Naive thymus-derived CD8-positive, alpha-beta T cell (primary cell): ENCODE measurements around the gene ATP8B1. TPM values are rescaled to one million over a fixed set of nuclear protein-coding genes. Genes with fewer than 3 reads are reported as not detected.
A peak's percentile ranks its signal among the peaks of the same experiment; 100 is the strongest.

Experiments
- ATAC-seq, 2 donors: fragments of 150-1000 bp; cut with Tn5 transposase in 1 of 2; sonication (Bioruptor Pico), chemical (Tn5 transposase) in 1 of 2; 1 replicate in 1 of 2; 2 replicates in 1 of 2; pipeline ENCODE4 v1.10.0; 2021; ENCODE audit warnings: mild to moderate bottlenecking in 2 of 2, moderate library complexity in 2 of 2
- POLR2A ChIA-PET: fragments of 350-600 bp; sonication (Branson Sonifier 250); formaldehyde crosslinking; loops from one replicate; lab custom pipeline; 2021; ENCODE audit warnings: antibody characterized with exemption; lab: Charles Lee
- DNase-seq, 10 donors: peaks; one replicate each; pipeline versions ENCODE4 v3.0.0 to v3.0.0-alpha.2; 2020 to 2022
- H3K27ac Mint-ChIP-seq, 10 donors: one replicate each; pipeline ENCODE4 v1.8.0; 2020 to 2022; ENCODE audit warnings: mild to moderate bottlenecking in 10 of 10, mixed read lengths in 10 of 10, moderate library complexity in 4 of 10, inconsistent platforms in 1 of 10
- H3K27me3 Mint-ChIP-seq, 5 donors: one replicate each; pipeline ENCODE4 v1.8.0; 2021 to 2022; ENCODE audit warnings: mixed read lengths in 5 of 5
- H3K36me3 Mint-ChIP-seq, 3 donors: one replicate each; pipeline ENCODE4 v1.8.0; 2020 to 2022; ENCODE audit warnings: mixed read lengths in 3 of 3, mild to moderate bottlenecking in 2 of 3, inconsistent platforms in 1 of 3
- H3K4me1 Mint-ChIP-seq, 4 donors: one replicate each; pipeline ENCODE4 v1.8.0; 2021 to 2022; ENCODE audit warnings: mixed read lengths in 4 of 4
- H3K4me3 Mint-ChIP-seq, 10 donors: one replicate each; pipeline ENCODE4 v1.8.0; 2020 to 2022; ENCODE audit warnings: mild to moderate bottlenecking in 10 of 10, mixed read lengths in 10 of 10, moderate library complexity in 6 of 10, inconsistent platforms in 1 of 10
- H3K9me3 Mint-ChIP-seq, 9 donors: one replicate each; pipeline ENCODE4 v1.8.0; 2020 to 2022; ENCODE audit warnings: mixed read lengths in 9 of 9, mild to moderate bottlenecking in 3 of 9, inconsistent platforms in 1 of 9, moderate library complexity in 1 of 9
- polyA plus RNA-seq, 3 donors: library from polyadenylated mRNA; unstranded; fragments of 300-500 nt; fragmentation: Illumina TruSeq; gene quantifications; one replicate each; pipeline ENCODE4 v1.2.3, GENCODE V29; 2021
- total RNA-seq, 8 experiments: library from RNA in 2 of 8; stranded (reverse) in 2 of 8; gene quantifications; one replicate each; pipeline ENCODE4 v1.2.3 and lab custom pipeline; 2021 to 2026

The ATP8B1 gene
- total and polyA plus RNA-seq, 5 experiments from 2014 or later: 0.08 TPM; not detected in 4

DNA sequence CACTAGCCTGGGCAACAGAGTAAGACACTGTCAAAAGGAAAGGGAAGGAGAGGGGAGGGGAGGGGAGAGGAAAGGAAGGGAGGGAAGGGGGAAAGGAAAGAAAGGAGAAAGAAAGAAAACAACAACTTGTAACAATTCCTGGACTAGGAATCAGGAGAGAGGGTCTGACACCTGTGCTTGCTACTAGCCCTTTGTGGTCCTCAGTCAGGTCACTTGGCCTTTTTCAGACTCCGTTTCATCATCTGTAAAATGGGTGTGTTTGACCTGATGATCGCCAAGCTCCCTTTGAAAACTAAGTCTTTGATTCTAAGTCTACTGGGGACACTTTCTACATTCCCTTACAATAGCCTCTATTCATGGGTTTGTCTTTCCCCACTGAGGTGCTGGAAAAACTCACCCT is 11.4 kb upstream of the ATP8B1 start:
- no peak for ATAC-seq
- Mint-ChIP-seq H3K27ac (no peak overlapping the region), H3K4me1 (no peaks in the 10 kb centered on the region), H3K27me3 (peaks cover 7 to 25% (median 14%) of the 10 kb centered on the region in 5 donors), H3K9me3 (peaks cover 0 to 32% (median 18%) of the 10 kb centered on the region in 9 donors), H3K4me3 (peak overlapping the region in 1 of 10 donors; percentile 29), H3K36me3 (peaks cover 2 to 20% (median 19%) of the 10 kb centered on the region in 3 donors)
- POLR2A ChIA-PET: no interaction called here
- no peak for DNase-seq

DNA sequence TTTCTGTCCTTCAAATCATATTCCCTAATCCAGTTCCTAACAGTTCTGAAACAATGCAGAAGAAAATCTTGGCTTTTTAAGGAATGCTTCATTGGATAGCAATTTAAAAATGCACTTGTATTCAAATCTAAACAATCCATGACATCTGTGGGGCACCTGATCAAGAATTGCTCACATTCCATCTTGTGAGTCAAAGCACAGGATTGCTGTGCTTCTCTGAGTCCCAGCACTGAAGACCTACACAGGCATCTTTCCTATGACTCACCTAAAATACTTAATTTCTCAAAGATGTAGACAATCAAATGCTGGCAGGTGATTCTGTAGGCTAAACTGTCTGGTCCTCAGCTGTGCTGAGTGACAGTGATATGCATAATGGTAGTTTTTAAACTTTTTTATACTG is 10.1 kb upstream of the ATP8B1 start:
- H3K9me3 Mint-ChIP-seq: peaks cover 0 to 32% (median 18%) of the 10 kb centered on the region in 9 donors
- no peak overlapping the region for H3K4me3 Mint-ChIP-seq
- peaks cover 2 to 20% (median 19%) of the 10 kb centered on the region in 3 donors for H3K36me3 Mint-ChIP-seq
- H3K4me1 Mint-ChIP-seq: no peaks in the 10 kb centered on the region
- no peak overlapping the region for H3K27ac Mint-ChIP-seq
- no peak for ATAC-seq
- POLR2A ChIA-PET: no interaction called here
- DNase-seq: no peak
- peaks cover 8 to 33% (median 20%) of the 10 kb centered on the region in 5 donors for H3K27me3 Mint-ChIP-seq

DNA sequence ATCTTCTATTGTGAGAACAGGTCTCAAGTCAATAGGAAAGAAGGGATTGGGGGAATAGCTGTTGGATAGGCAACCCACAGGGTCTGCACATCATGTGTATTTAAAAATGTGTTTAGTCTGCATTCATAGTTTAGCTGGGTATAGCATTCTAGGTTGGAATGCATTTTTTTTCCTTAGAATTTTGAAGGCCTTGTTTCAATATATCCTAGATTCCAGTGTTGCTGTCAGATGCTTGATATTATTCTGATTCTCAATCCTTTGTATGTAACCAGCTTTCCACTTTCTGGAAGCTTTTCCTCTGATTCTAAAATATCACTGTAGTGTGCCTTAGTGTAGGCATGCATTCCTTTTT is 9.0 kb upstream of the ATP8B1 start:
- ATAC-seq: no peak
- POLR2A ChIA-PET: no interaction called here

DNA sequence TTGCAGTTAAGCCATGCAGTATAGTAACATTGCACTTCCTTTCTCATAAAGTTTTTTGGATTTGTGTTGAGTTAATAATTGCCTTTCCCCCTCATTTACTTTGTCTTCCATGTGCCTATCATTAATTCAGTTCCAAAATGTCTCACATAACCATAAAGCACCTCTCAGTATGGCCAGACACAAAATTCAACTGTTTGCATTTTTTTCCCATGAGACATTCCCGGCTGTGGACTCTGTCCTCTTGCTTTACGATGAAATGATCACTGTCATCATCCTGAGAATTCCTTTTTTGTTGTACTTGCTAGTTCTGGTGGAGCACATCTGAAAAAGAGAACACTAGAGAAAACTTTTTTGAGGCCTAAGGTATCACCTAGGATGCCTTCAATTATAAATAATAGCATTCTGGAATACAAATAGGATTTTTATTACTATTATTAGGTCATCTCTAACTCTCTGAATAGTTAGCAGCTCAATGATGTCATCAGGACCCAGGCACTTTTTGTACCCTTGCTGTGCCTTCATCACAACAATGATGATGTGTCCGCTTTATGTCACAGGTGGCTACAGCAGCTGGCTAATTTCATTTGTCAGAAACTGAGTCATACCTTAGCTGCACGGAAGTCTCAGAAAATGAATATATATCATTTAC is 8.5 kb upstream of the ATP8B1 start:
- peaks cover 0 to 32% (median 18%) of the 10 kb centered on the region in 9 donors for H3K9me3 Mint-ChIP-seq
- H3K4me1 Mint-ChIP-seq: no peaks in the 10 kb centered on the region
- POLR2A ChIA-PET: no interaction called here
- no peak for ATAC-seq
- H3K4me3 Mint-ChIP-seq: no peak overlapping the region
- H3K27me3 Mint-ChIP-seq: peaks cover 11 to 23% (median 19%) of the 10 kb centered on the region in 5 donors
- peaks cover 2 to 20% (median 19%) of the 10 kb centered on the region in 3 donors for H3K36me3 Mint-ChIP-seq
- DNase-seq: no peak
- no peak overlapping the region for H3K27ac Mint-ChIP-seq

More for the DNA sequence above, 9.0 kb upstream of the ATP8B1 start:
- H3K4me1 Mint-ChIP-seq: no peaks in the 10 kb centered on the region
- peaks cover 2 to 20% (median 19%) of the 10 kb centered on the region in 3 donors for H3K36me3 Mint-ChIP-seq
- DNase-seq: no peak
- peaks cover 0 to 32% (median 18%) of the 10 kb centered on the region in 9 donors for H3K9me3 Mint-ChIP-seq
- no peak overlapping the region for H3K4me3 Mint-ChIP-seq
- H3K27ac Mint-ChIP-seq: no peak overlapping the region
- peaks cover 8 to 23% (median 18%) of the 10 kb centered on the region in 5 donors for H3K27me3 Mint-ChIP-seq

DNA sequence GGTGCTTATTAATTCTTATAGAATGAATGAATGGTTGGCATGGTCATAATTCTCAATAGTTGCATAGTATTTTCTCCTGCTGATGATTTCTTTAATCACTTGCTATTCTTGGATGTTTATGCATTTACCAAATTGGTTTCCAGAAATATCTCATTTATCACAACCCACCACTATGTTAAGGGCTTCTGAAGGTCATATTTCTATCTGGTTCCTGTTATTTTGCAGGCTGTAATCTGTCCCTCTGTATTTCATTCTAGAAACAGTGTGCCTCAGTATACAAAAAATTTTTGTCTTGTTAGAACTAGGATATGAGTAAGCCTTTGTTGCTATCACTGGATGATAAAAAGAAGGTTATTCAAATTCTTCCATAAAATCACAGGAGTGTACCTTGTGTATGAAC is 6.1 kb upstream of the ATP8B1 start:
- H3K27ac Mint-ChIP-seq: no peak overlapping the region
- DNase-seq (no peak), ATAC-seq (no peak)
- no peak overlapping the region for H3K4me3 Mint-ChIP-seq
- POLR2A ChIA-PET: no interaction called here
- peaks cover 2 to 29% (median 20%) of the 10 kb centered on the region in 3 donors for H3K36me3 Mint-ChIP-seq
- peaks cover 0 to 31% (median 18%) of the 10 kb centered on the region in 9 donors for H3K9me3 Mint-ChIP-seq
- peaks cover 18 to 36% (median 20%) of the 10 kb centered on the region in 5 donors for H3K27me3 Mint-ChIP-seq
- no peaks in the 10 kb centered on the region for H3K4me1 Mint-ChIP-seq

DNA sequence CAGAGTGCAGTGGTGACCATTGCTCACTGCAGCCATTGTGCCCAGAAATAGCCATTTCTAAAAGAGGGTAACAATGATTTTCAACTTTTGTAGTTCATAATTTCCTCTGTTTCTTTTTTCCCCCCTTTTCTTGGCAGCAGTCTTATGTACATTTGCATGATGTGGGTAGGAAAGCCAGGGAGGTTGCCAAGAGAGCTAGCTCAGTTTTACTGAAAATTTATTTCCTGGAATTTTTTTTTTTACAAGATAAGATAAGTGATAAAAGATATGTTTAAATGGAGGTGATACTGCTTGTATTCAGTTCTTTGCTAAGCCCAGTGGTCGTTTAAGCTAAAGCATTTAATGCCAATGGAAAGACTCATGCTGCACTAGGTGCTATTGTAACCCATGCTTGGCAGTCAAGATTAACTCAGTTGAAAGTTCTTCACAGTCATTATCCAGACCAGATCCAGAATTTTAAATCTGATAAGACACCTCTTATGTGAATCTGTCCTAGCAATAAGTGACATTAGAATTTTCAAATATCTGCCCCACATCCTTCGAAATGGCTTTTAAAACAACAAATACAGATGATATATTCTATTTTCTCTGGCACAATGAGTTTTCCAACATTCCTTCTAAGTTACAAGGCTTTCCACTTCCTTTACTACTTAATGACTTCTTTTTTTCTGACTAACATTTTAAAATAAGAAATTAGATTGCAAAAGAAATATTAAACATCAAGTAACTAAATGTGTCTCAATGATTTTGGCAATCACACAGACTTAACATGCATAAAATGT is 4.4 kb upstream of the ATP8B1 start:
- POLR2A ChIA-PET: no interaction called here
- Mint-ChIP-seq H3K27me3 (peaks cover 16 to 42% (median 23%) of the 10 kb centered on the region in 5 donors), H3K9me3 (peaks cover 0 to 14% (median 8%) of the 10 kb centered on the region in 9 donors), H3K4me3 (no peak overlapping the region), H3K27ac (no peak overlapping the region), H3K36me3 (peaks cover 0 to 20% (median 11%) of the 10 kb centered on the region in 3 donors), H3K4me1 (peaks cover 0 to 6% (median 3%) of the 10 kb centered on the region in 4 donors)
- DNase-seq: no peak
- ATAC-seq: no peak

DNA sequence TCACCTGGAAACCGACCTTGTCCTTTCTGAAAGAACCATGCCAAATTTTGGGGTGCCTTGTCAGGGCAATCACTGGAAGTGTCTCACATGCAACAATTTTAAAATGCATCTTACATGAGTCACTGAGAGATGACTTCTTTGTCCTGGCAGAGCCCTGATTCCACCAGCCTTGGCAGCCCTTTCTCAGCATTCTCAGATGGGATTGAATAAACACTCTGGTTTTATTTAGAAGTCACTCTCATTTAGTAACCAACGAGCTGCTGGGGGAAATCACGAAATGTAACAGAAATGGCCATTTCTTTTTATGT is 3.8 kb upstream of the ATP8B1 start:
- Mint-ChIP-seq H3K27me3 (peaks cover 16 to 46% (median 26%) of the 10 kb centered on the region in 5 donors), H3K27ac (no peak overlapping the region)
- no peak for ATAC-seq

DNA sequence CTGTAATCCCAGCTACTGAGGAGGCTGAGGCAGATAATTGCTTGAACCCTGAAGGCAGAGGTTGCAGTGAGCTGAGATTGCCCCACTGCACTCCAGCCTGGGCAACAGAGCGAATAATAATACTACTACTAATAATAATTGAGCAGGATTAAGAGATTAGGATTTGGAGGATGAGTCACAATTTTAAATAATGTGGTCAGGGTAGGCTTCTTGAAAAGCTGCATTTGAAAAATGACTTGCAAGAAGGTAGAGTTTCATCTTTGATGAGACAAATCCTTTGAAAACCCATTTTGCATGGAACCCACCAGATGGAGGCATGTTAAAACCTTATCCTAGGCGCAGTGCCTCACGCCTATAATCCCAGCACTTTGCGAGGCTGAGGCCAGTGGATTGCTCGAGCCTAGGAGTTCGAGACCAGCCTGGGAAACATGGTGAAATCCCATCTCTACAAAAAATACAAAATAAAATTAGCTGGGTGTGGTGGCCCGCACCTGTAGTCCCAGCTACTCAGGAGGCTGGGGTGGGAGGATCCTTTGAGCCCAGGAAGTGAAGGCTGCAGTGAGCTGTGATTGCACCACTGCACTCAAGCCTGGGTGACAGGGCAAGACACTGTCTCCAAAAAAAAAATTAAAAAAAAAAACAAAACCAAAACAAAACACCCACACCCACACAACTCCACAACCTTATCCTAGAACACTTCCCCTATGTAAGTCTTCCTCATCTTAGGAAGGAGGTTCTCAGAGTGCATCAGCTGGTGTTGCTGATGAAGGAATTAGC is 3.3 kb upstream of the ATP8B1 start:
- Mint-ChIP-seq H3K4me1 (peaks cover 4 to 17% (median 14%) of the 10 kb centered on the region in 4 donors), H3K27me3 (peaks cover 18 to 50% (median 29%) of the 10 kb centered on the region in 5 donors), H3K9me3 (peaks cover 0 to 3% (median 3%) of the 10 kb centered on the region in 9 donors), H3K27ac (peak overlapping the region in 1 of 10 donors; percentile 44), H3K4me3 (no peak overlapping the region), H3K36me3 (peaks cover 0 to 14% (median 3%) of the 10 kb centered on the region in 3 donors)
- no peak for ATAC-seq
- POLR2A ChIA-PET: no interaction called here
- DNase-seq: no peak

More for the DNA sequence above, 3.8 kb upstream of the ATP8B1 start:
- POLR2A ChIA-PET: no interaction called here
- Mint-ChIP-seq H3K4me1 (peaks cover 3 to 12% (median 9%) of the 10 kb centered on the region in 4 donors), H3K9me3 (peaks cover 0 to 9% (median 4%) of the 10 kb centered on the region in 9 donors), H3K4me3 (no peak overlapping the region), H3K36me3 (peaks cover 0 to 19% (median 6%) of the 10 kb centered on the region in 3 donors)
- no peak for DNase-seq

DNA sequence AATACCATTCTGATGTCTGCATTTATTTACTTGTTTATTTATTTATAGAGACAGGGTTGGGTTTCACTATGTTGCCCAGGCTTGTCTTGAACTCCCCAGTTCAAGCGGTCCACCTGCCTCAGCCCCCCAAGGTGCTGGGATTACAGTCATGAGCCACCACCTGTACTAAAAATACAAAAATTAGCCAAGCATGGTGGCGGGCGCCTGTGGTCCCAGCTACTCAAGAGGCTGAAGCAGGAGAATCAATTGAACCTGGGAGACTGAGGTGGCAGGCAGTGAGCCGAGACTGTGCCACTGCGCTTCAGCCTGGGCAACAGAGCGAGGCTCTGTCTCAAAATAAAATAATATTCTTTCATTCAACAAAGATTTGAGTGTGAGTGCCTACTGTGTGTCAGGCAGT is 2.0 kb upstream of the ATP8B1 start:
- no peak for ATAC-seq
- Mint-ChIP-seq H3K4me1 (peaks cover 4 to 22% (median 17%) of the 10 kb centered on the region in 4 donors), H3K36me3 (peaks cover 0 to 10% (median 0%) of the 10 kb centered on the region in 3 donors), H3K27ac (no peak overlapping the region), H3K9me3 (no peaks in the 10 kb centered on the region), H3K4me3 (no peak overlapping the region), H3K27me3 (peaks cover 23 to 56% (median 40%) of the 10 kb centered on the region in 5 donors)
- no peak for DNase-seq
- POLR2A ChIA-PET: no interaction called here

DNA sequence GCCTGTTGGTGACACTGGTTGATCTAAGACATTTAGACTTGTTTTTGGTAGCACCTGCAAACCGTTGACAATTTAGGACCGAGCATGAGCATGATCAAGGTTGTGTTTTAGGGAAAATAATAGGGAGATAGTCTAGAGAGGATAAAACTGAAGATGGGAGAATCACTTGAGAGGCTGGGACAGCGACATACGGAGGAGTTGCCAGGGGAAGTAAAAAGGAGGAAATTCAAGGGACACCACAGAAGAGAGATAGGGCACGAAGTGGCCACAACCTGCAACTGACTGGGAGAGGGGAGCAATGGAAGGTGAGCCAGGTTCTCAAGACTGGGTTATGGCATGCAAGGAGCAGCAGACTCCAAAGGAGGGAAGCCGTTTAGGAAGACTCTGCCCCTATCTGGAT is 1.4 kb upstream of the ATP8B1 start:
- Mint-ChIP-seq H3K36me3 (peaks cover 0 to 10% (median 0%) of the 10 kb centered on the region in 3 donors), H3K9me3 (no peaks in the 10 kb centered on the region), H3K27me3 (peaks cover 23 to 61% (median 43%) of the 10 kb centered on the region in 5 donors), H3K4me3 (peak overlapping the region in 1 of 10 donors; percentile 55), H3K27ac (no peak overlapping the region), H3K4me1 (peaks cover 4 to 22% (median 17%) of the 10 kb centered on the region in 4 donors)
- ATAC-seq: no peak
- POLR2A ChIA-PET: no interaction called here
- DNase-seq: no peak

DNA sequence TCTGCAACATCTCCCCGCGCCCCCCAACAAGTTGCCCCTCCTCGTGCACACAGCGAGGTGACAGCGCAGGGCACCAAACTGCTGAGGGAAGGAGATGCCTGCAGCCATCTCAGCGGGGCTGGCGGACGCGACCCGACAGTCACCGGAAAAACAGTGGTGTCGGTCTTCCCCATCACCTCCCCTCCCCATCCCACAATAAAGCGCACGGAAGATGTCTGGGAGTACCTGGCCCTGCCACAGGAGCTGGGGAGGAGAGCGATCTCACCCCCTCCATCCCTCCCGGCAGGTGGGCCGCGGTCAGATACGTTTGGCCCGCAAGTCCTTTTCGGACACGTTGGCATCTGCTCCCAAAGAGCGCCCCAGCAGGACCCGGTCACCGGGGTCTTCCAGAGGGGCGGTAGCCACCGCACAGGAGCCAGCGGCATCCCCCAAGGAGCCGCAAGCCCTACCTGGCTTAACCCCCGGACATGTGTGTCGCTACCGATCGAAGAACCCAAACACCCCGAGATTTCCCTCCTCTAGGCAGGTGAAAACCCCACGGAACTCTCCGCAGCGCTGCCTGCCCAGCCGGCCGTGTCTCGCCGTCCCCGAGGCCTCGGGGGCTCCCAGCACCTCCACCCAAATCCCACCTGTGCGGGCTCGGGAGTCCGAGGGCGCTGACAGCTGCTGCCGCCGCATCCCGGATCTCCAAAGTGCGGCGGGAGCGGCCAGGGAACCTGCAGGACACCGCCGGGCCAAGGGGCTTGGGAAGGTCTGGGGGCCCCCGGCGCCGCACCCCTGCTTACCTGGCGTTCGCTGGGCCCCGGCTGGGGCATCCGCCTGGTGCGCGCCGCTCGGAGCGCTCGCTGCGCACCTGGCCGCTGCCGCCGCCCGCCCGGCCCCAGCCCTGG is 657 bp downstream of the ATP8B1 start:
- Mint-ChIP-seq H3K27ac (no peak overlapping the region), H3K4me1 (peaks cover 4 to 22% (median 17%) of the 10 kb centered on the region in 4 donors), H3K36me3 (peaks cover 0 to 10% (median 0%) of the 10 kb centered on the region in 3 donors), H3K9me3 (no peaks in the 10 kb centered on the region), H3K27me3 (peaks cover 24 to 69% (median 39%) of the 10 kb centered on the region in 5 donors), H3K4me3 (peak overlapping the region; percentile 47 to 82 (median 72))
- no peak for DNase-seq
- ATAC-seq: no peak
- POLR2A ChIA-PET: no interaction called here
